Esophagus mucosa (tissue), 1 donor: ENCODE data around the gene PTPRT. TPM values are rescaled to one million over a fixed set of nuclear protein-coding genes. Genes with fewer than 3 reads are reported as not detected.
"Not testable (repeated sequence)": the region's sequence is repeated elsewhere in the genome, so short reads cannot be mapped to it uniquely, and the experiment has no call there.

Experiments
- ATAC-seq: fragments of 200-7000 bp; cut with Tn5 transposase; one replicate; pipeline ENCODE4 v1.9.1; 2020
- total RNA-seq: library from RNA; stranded (reverse); gene quantifications from one replicate; pipeline ENCODE4 v1.2.4, GENCODE V29; 2023
- donor health status: DM: yes; HTN: yes; CAD: no.

Gene PTPRT
- total RNA-seq, 1 donor from 2014 or later: 0.08 TPM

- no peak for ATAC-seq
Observed at GRCh38 chr20:42963796-42964195, 225.9 kb downstream of the PTPRT start.

- ATAC-seq: no peak
Observed at GRCh38 chr20:42961771-42962170, 227.9 kb downstream of the PTPRT start.

GRCh38 chr20:42959996-42960395, 229.7 kb downstream of the PTPRT start:
- ATAC-seq: no peak

GRCh38 chr20:42958367-42959069, 231.2 kb downstream of the PTPRT start:
- no peak for ATAC-seq

GRCh38 chr20:42957704-42958095, 232.0 kb downstream of the PTPRT start:
- no peak for ATAC-seq

GRCh38 chr20:42957018-42957703, 232.5 kb downstream of the PTPRT start:
- no peak for ATAC-seq

GRCh38 chr20:42955713-42956112, 234.0 kb downstream of the PTPRT start:
- no peak for ATAC-seq

GRCh38 chr20:42954951-42955350, 234.8 kb downstream of the PTPRT start:
- no peak for ATAC-seq

GRCh38 chr20:42949950-42950349, 239.8 kb downstream of the PTPRT start:
- ATAC-seq: no peak

GRCh38 chr20:42945234-42945994, 244.3 kb downstream of the PTPRT start:
- no peak for ATAC-seq

GRCh38 chr20:42941629-42942028, 248.1 kb downstream of the PTPRT start:
- ATAC-seq: no peak

GRCh38 chr20:42938441-42939205, 251.1 kb downstream of the PTPRT start:
- no peak for ATAC-seq

- ATAC-seq: no peak
Observed at GRCh38 chr20:42936482-42936881, 253.2 kb downstream of the PTPRT start.

- no peak for ATAC-seq
Observed at GRCh38 chr20:42924215-42924614, 265.5 kb downstream of the PTPRT start.

GRCh38 chr20:42923348-42923918, 266.3 kb downstream of the PTPRT start:
- no peak for ATAC-seq

- no peak for ATAC-seq
Observed at GRCh38 chr20:42920776-42921175, 268.9 kb downstream of the PTPRT start.

GRCh38 chr20:42919316-42919715, 270.4 kb downstream of the PTPRT start:
- ATAC-seq: no peak

GRCh38 chr20:42915081-42915480, 274.6 kb downstream of the PTPRT start:
- no peak for ATAC-seq

GRCh38 chr20:42914302-42914701, 275.4 kb downstream of the PTPRT start:
- no peak for ATAC-seq

- not testable (repeated sequence) for ATAC-seq
Observed at GRCh38 chr20:42910808-42911207, 278.9 kb downstream of the PTPRT start.

GRCh38 chr20:42907730-42908129, 282.0 kb downstream of the PTPRT start:
- ATAC-seq: no peak

- ATAC-seq: no peak
Observed at GRCh38 chr20:42906120-42906519, 283.6 kb downstream of the PTPRT start.
